D721Med (cell line): ENCODE results near the gene CHSY1.

Experiments used
- DNase-seq: peaks from one replicate; pipeline ENCODE4 v3.0.0; 2011; ENCODE audit warnings: low spot score; ENCODE audit not compliant: insufficient read length
- FAIRE-seq: peaks from 2 replicates; lab custom pipeline; 2011; peaks lifted over from hg19 to GRCh38; lab: Jason Lieb, UNC
- CTCF ChIP-seq: IDR thresholded peaks from 2 replicates; pipeline ENCODE4 v1.5.1; 2012; ENCODE audit warnings: mild to moderate bottlenecking, control low read depth; ENCODE audit not compliant: insufficient read depth; ENCODE audit errors: missing control alignments

Gene CHSY1

GRCh38 chr15:101143321-101143720 lies 108.5 kb downstream of the CHSY1 start:
- FAIRE-seq (no peak), DNase-seq (no peak)
- TF ChIP-seq CTCF = no peak

- TF ChIP-seq CTCF = no peak
- FAIRE-seq (no peak), DNase-seq (no peak)
These were observed 109.1 kb downstream of the CHSY1 start for GRCh38 chr15:101142711-101143110.

GRCh38 chr15:101141926-101142527 lies 109.8 kb downstream of the CHSY1 start:
- no peak for TF ChIP-seq CTCF
- DNase-seq (no peak), FAIRE-seq (no peak)

- no peak for FAIRE-seq
- TF ChIP-seq CTCF = no peak
These were observed 111.2 kb downstream of the CHSY1 start for GRCh38 chr15:101140697-101141065.

GRCh38 chr15:101139986-101140696 lies 111.7 kb downstream of the CHSY1 start:
- no peak for FAIRE-seq

More at GRCh38 chr15:101140697-101141065, 111.2 kb downstream of the CHSY1 start:
- DNase-seq = no peak

GRCh38 chr15:101138913-101139880 lies 112.7 kb downstream of the CHSY1 start:
- DNase-seq (no peak), FAIRE-seq (no peak)
- TF ChIP-seq CTCF = no peak

More at GRCh38 chr15:101139986-101140696, 111.7 kb downstream of the CHSY1 start:
- no peak for TF ChIP-seq CTCF
- DNase-seq = no peak
